Measurements from ENCODE around the gene RFESD.

GRCh38 chr5:95667678-95668077, 21.1 kb downstream of the RFESD start:
- TF ChIP-seq EP300 (IDR thresholded peaks at IDR 0.05) (no peak), CTCF (IDR thresholded peaks at IDR 0.05) (no peak)

Measured in sigmoid colon (tissue), 4 donors.